NCI-H748 (cell line): Measurements from ENCODE around the gene RTN3.
"Not testable (repeated sequence)": the region's sequence is repeated elsewhere in the genome, so short reads cannot be mapped to it uniquely, and the experiment has no call there.

Experiments used
- DNase-seq: peaks from one replicate; lab custom pipeline; 2025; ENCODE audit not compliant: unreplicated experiment; lab: John Stamatoyannopoulos, UW

RTN3 gene

GRCh38 chr11:63767565-63768236 is 86.4 kb downstream of the RTN3 start:
- DNase-seq = peak; percentile 88

DNA sequence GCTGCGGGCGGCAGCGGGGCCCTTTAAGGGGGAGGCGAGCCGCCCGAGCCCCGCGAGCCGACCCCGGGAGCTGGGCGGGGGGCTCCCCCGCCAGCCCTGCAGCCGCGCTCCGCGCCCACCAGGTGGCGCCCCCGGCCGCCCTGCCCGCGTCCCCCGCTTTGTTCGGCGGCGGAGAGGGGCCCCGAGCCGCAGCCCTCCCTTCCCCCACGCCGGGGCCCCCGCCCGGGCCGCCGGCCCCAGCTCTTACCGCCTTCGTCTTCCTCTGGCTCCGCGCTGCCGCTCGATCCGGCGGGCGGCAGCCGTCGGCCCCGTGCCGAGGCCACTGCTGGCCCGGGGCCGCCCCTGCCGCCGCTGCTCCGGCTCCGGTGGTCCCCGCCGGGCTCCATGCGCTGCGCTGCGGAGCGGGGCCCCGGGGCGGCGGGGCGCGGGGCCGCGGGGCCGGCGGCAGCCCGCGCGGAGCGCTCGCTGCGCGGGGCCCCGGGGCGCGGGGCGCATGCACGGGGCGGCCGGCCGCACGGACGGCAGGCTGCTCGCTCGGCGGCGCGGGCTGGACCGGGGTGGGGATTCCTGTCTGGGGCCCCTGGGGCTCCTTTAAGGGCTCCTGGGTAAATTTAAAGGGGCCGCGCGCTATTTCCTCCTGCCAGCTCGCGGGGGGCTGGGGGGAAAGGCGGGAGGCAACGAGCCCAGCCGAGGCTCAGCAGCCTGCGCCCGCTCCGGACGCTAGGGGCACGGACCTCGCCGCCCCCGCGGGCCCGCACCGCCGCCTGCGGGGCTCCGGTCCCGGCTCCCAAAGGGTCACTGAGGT is 87.1 kb downstream of the RTN3 start, which contains the start of gene ZFTA:
Gene ZFTA (minus strand): TSS at position 539 of the 805 bp plus-strand sequence. CDS start 153 bp downstream, at position 386.
- peak; percentile 75 for DNase-seq

- peak; percentile 62 for DNase-seq
Measured at GRCh38 chr11:63769042-63769713, 87.9 kb downstream of the RTN3 start.

DNA sequence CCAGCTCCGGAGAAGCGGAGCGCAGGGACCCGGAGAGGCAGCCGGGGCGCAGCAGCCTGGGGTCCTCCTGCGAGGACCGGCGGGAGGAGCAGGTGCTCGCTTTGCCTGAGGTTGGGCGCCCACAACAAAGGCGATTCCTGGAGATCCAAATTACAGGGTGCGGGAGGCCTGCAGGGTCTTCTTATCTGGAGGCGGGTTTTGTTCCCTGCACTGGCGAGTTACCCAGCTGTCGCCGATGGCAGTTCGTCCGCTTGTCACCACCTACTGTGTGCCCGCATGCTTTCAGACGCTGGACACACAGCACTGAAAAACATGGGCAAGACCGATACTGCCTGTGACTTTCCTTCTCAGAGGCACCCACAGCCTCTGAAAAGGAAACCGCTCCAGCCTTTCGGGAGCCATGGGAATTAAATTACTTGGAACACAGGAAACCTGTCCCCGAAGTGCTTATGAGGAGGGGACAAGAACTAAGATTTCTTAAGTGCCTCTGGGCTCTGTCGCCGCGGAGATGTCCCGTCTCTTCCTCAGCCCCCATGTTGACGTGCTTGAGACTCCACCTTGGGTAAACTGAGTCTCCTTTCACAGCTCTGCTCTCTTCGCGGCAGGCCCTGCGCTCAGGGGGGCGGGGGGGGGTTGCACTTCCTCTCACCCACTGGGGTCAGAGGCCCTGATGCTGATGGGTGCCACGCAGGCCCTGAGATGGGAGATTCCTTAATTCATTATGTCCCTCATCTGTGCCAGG is 88.6 kb downstream of the RTN3 start:
- DNase-seq = peak; percentile 54

GRCh38 chr11:63770763-63771162 is 89.5 kb downstream of the RTN3 start:
- DNase-seq = no peak

- DNase-seq = not testable (repeated sequence)
Measured at GRCh38 chr11:63771741-63772318, 90.5 kb downstream of the RTN3 start.

- DNase-seq = no peak
Measured at GRCh38 chr11:63775191-63775590, 93.9 kb downstream of the RTN3 start.

DNA sequence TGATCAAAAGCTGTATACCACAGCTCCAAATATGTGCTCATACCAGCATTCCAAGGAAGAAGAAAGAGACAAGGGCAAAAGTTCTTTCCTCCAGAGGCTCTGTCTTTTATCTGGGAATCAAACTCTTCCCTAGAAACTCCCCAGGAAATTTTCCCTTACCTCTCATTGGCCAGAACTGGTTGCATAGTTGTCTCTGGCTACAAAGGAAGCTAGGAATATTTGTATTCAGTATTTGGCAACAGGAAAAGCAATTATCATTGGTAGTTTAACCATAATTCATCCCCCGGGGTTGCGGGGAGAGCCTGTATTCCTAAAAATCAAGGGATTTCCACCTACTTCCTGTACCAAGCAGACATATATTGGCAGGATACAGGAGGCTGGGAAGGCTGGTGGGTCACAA is 97.7 kb downstream of the RTN3 start:
- DNase-seq = no peak

DNA sequence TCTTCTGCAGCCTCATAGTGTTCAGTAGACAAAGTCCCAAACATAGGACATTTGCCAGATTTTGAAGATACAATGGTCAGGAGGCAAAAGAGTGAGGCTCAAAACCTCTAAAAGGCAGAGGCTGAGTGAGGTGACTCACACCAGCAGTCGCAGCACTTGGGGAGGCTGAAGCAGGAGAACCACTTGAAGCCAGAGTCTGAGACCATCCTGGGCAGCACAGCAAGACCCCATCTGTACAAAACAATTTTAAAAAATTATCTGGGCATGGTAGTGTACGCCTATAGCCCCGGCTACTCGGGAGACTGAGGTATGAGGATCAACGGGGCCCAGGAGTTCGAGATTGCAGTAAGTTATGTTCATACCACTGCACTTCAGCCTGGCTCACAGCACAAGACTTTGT is 101.4 kb downstream of the RTN3 start:
- no peak for DNase-seq

DNA sequence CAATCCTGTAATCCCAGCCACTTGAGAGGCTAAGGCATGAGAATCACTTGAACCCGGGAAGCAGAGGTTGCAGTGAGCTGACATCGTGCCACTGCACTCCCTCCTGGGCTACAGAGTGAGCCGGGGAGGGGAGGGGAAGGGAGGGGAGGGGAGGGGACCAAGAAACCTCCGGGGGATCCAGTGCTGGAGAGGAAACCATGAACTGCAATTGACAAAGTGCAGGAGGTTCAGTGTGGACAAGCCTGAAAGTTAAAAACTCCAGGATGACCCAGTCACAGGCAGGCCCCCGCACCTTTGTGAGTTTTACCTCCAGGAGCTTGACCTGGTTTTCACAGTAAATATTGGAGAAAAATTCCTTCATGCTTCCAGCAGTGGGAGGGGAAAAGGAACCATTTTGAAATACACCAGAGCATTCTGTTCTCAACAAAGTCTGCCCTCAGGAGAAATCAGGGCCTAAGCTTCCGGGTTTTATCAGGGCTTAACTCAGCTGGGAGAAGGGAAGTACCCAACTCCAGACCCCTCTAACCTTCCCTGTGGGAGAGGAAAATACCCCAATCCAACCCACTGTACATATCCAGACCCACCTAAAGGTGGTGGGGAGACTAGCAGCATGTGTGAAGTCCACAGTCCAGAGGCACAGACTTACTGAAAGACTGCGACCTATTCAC is 102.8 kb downstream of the RTN3 start:
- no peak for DNase-seq

GRCh38 chr11:63785823-63786222 is 104.5 kb downstream of the RTN3 start:
- DNase-seq = no peak

- no peak for DNase-seq
Measured at GRCh38 chr11:63791495-63792167, 110.3 kb downstream of the RTN3 start.

DNA sequence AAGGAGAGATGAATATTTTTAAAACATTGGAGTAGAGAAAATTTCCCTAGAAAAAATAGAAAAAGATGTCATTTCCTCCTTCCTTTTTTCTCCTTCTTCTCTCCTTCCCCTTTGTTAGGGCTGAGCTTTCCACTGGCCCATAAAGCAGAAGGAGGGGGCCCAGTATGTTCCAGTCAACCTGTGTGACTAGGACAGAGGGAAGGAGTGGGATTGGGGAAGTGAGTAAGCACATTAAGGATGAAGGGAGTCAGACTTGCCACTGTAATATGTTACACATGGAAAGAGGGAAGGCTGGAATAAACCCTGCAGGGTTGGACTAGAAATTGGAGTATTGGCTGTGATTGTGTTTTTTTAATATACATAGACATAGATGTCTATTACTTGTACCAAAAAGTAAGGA is 111.9 kb downstream of the RTN3 start:
- DNase-seq = no peak

DNA sequence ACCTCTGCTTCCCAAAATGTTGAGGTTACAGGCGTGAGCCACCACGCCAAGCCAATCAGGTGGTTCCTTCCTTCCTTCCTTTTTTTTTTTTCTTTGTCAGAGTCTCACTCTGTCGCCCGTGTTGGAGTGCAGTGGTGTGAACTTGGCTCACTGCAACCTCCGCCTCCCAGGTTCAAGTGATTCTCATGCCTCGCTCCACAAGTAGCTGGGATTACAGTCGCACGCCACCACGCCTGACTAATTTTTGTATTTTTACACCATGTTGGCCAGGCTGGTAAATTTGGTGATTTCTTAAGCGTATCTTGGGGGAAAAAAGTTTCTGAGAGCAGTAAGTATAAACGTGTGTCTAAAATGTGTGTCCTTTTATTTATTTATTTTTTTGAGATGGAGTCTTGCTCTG is 113.8 kb downstream of the RTN3 start:
- no peak for DNase-seq

DNA sequence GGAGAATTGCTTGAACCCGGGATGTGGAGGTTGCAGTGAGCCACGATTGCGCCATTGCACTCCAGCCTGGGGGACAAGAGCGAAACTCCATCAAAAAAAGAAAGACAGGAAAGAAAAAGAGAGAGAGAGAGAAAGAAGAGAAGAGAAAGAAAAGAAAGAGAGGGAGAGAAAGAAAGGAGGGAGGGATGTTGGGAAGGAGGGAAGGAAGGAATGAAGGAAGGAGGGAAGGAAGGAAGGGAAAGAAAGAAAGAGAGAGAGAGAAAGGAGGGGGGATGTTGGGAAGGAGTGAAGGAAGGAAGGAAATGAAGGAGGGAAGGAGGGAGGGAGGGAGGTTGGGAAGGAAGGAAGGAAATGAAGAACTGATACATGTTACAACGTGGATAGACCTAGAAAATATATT is 119.6 kb downstream of the RTN3 start:
- DNase-seq = no peak

GRCh38 chr11:63802637-63803414 is 121.5 kb downstream of the RTN3 start:
- DNase-seq = peak; percentile 32

DNA sequence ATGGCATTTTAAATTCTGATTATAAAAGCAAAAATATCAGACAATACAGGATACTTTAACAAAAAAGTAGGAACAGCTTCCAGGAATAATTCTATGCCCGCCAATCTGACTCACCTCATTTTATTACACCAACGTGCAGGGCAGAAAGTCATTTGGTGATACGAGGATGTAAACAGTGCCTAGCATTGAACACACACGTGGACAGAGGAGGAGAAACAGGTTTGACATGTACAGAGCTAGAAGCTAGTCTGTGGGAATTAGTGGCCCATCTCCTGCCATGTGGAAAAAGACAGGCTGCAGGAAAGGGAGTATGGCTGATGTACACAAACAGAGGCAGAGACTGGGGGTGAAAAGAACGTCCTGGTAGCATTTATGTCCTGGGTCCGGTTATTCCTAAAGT is 123.0 kb downstream of the RTN3 start:
- peak; percentile 34 for DNase-seq

DNA sequence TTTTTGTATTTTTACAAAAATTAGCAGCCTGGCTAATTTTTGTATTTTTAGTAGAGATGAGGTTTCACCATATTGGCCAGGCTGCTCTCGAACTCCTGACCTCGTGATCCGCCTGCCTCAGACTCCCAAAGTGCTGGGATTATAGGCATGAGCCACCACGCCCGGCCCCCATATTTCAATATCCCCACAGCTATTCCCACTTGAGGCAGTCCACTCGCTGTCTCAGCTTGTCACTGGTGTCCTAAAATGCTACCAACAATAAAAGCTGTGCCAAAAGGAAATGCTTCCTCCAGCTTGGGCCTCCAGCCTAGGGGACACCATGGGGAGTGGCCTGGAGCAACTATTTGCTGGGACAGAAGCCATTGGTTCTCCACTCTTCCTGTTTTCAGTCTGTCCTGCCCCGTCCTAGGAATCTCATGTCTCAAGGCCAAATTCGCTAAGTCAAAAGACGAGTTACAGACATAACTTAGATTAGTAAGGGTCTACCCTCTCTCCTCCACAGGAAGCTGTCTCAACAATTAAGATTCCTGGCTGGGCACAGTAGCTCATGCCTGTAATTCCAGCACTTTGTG is 124.6 kb downstream of the RTN3 start:
- DNase-seq = no peak
